Measurements from ENCODE around the gene GEMIN4.
"Not testable (repeated sequence)": the region's sequence is repeated elsewhere in the genome, so short reads cannot be mapped to it uniquely, and the experiment has no call there.

DNA sequence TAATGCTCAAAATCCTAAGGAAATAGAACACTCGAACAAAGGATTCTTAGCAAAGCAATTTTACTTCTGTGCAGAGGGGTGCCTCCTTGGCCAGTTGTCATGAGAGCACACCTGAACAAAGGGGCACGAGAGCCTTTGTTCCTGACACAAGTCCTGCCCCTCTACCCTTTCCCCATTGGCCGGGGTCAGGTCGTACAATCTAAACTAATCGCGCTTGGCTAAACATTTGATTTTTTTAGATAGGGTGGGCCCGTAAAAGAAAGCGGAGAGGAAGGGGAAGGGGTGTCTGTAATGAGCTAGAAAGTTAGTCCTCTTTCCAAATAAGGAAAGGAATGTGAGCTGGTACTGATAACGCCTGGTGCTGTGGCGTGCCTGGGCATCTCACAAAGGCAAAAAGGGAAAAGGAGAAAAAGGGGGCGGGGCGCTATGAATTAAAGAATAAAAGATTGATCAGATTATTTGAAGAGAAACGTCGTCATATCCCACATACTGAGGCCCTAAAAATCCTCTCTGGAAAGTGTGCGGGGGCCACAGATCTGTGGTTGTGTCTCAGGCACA lies 4.0 kb upstream of the GEMIN4 start:
- TF ChIP-seq POLR2AphosphoS5 (IDR thresholded peaks at IDR 0.05; ENCODE audit: low read depth); ZNF331 (CRISPR knock-in tag; IDR thresholded peaks at IDR 0.05; ENCODE audit: low read depth); STAT1 (IDR thresholded peaks at IDR 0.05; ENCODE audit: unreplicated experiment); EZH2phosphoT487 (IDR thresholded peaks at IDR 0.05; ENCODE audit: unreplicated experiment); EZH2 (IDR thresholded peaks at IDR 0.05; ENCODE audit: low read depth, unreplicated experiment): not testable (repeated sequence)
- TF ChIP-seq, protein P1, sequence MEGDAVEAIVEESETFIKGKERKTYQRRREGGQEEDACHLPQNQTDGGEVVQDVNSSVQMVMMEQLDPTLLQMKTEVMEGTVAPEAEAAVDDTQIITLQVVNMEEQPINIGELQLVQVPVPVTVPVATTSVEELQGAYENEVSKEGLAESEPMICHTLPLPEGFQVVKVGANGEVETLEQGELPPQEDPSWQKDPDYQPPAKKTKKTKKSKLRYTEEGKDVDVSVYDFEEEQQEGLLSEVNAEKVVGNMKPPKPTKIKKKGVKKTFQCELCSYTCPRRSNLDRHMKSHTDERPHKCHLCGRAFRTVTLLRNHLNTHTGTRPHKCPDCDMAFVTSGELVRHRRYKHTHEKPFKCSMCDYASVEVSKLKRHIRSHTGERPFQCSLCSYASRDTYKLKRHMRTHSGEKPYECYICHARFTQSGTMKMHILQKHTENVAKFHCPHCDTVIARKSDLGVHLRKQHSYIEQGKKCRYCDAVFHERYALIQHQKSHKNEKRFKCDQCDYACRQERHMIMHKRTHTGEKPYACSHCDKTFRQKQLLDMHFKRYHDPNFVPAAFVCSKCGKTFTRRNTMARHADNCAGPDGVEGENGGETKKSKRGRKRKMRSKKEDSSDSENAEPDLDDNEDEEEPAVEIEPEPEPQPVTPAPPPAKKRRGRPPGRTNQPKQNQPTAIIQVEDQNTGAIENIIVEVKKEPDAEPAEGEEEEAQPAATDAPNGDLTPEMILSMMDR (conservative IDR thresholded peaks at IDR 0.05; ENCODE audit: low read depth in 2 of 2) = not testable (repeated sequence)
- TF ChIP-seq, protein P2, sequence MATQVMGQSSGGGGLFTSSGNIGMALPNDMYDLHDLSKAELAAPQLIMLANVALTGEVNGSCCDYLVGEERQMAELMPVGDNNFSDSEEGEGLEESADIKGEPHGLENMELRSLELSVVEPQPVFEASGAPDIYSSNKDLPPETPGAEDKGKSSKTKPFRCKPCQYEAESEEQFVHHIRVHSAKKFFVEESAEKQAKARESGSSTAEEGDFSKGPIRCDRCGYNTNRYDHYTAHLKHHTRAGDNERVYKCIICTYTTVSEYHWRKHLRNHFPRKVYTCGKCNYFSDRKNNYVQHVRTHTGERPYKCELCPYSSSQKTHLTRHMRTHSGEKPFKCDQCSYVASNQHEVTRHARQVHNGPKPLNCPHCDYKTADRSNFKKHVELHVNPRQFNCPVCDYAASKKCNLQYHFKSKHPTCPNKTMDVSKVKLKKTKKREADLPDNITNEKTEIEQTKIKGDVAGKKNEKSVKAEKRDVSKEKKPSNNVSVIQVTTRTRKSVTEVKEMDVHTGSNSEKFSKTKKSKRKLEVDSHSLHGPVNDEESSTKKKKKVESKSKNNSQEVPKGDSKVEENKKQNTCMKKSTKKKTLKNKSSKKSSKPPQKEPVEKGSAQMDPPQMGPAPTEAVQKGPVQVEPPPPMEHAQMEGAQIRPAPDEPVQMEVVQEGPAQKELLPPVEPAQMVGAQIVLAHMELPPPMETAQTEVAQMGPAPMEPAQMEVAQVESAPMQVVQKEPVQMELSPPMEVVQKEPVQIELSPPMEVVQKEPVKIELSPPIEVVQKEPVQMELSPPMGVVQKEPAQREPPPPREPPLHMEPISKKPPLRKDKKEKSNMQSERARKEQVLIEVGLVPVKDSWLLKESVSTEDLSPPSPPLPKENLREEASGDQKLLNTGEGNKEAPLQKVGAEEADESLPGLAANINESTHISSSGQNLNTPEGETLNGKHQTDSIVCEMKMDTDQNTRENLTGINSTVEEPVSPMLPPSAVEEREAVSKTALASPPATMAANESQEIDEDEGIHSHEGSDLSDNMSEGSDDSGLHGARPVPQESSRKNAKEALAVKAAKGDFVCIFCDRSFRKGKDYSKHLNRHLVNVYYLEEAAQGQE (IDR thresholded peaks at IDR 0.05; ENCODE audit: unreplicated experiment) = not testable (repeated sequence)
